ENCODE measurements around the gene INO80D. TPM values are rescaled to one million over a fixed set of nuclear protein-coding genes. Genes with fewer than 3 reads are reported as not detected.
"Not testable (repeated sequence)": the region's sequence is repeated elsewhere in the genome, so short reads cannot be mapped to it uniquely, and the experiment has no call there.

The INO80D gene
- total and polyA plus RNA-seq, 2 of the 8 experiments (the other 6 are each of a cell fraction or from before 2014, with no cell fraction given) = 6.2 to 37.4 TPM

- H3K4ac ChIP-seq (replicated peaks; ENCODE audit: insufficient read length, low read depth, low read length); H3K36me3 ChIP-seq (ENCODE audit: control insufficient read depth in 2 of 4, insufficient read depth in 4 of 4, low read length in 3 of 4); H3K27ac ChIP-seq (ENCODE audit: low read depth, low read length); H3K9ac ChIP-seq (replicated peaks in 1 of 4; ENCODE audit: extremely low read depth in 1 of 4, low read depth in 3 of 4, low read length in 3 of 4); H4K91ac ChIP-seq (replicated peaks; ENCODE audit: insufficient read length, low read length); H2AK5ac ChIP-seq (ENCODE audit: low read depth, low read length); H3K23me2 ChIP-seq (ENCODE audit: low read depth, low read length); H2AFZ ChIP-seq (ENCODE audit: low read length); H3K79me2 ChIP-seq (ENCODE audit: control insufficient read depth in 1 of 2, insufficient read depth in 2 of 2, low read length in 2 of 2); H3K27me3 ChIP-seq (replicated peaks in 1 of 4; ENCODE audit: control insufficient read depth in 3 of 4, extremely low read depth in 1 of 4, insufficient read depth in 3 of 4, low read length in 3 of 4); H3K4me1 ChIP-seq (replicated peaks in 1 of 4; ENCODE audit: control insufficient read depth in 3 of 4, insufficient read depth in 4 of 4, low read length in 3 of 4); H3K14ac ChIP-seq (ENCODE audit: insufficient read length); H2BK20ac ChIP-seq (ENCODE audit: low read length); H3K18ac ChIP-seq (ENCODE audit: extremely low read depth, low read length); H2BK5ac ChIP-seq (ENCODE audit: low read depth, low read length); H3K4me2 ChIP-seq (ENCODE audit: insufficient read depth in 1 of 2, low read depth in 2 of 2, low read length in 2 of 2); H4K20me1 ChIP-seq (replicated peaks in 1 of 2; ENCODE audit: control insufficient read depth in 1 of 2, insufficient read depth in 2 of 2, low read length in 2 of 2); H3K56ac ChIP-seq (replicated peaks; ENCODE audit: insufficient read length, low read depth, low read length); H3K4me3 ChIP-seq (ENCODE audit: extremely low read depth in 1 of 4, insufficient read depth in 2 of 4, low read depth in 3 of 4, low read length in 4 of 4); H2BK15ac ChIP-seq (ENCODE audit: low read length); FAIRE-seq; H2BK12ac ChIP-seq (ENCODE audit: low read depth, low read length); H3K9me3 ChIP-seq (ENCODE audit: insufficient read depth in 2 of 2, low read depth in 1 of 2, low read length in 1 of 2); H3K23ac ChIP-seq (ENCODE audit: insufficient read length); H4K5ac ChIP-seq (ENCODE audit: insufficient read length, low read depth, low read length); H2BK120ac ChIP-seq (replicated peaks; ENCODE audit: low read depth, low read length); H3K79me1 ChIP-seq (ENCODE audit: low read depth, low read length): not testable (repeated sequence)
- peak overlapping the region; percentile 25; the same call in 1 of the 2 replicates for H4K8ac ChIP-seq (ENCODE audit: extremely low read depth, insufficient read depth, low read length)
- ChIA-PET POLR2A (ENCODE audit: partially characterized antibody) (interaction anchor here (0.6 kb wide), 2 partner anchors 9 to 1983 kb away, joined by 3 read pairs; no protein-coding TSS in a partner anchor), CTCF (ENCODE audit: partially characterized antibody) (interaction anchor here (0.6 to 1.6 kb wide), 4 partner anchors 10 to 1276 kb away, joined by 3 to 8 read pairs (median 4); no protein-coding TSS in a partner anchor)
- WGBS, 2 experiments (ENCODE audit: extremely low coverage in 1 of 2, insufficient coverage in 1 of 2, insufficient read length in 1 of 2, insufficient replicate concordance in 2 of 2, low coverage in 1 of 2, low lambda C conversion rate in 2 of 2, missing lambda C conversion rate in 1 of 2) = 89% methylated on average over 19 of the region's 39 CpGs; no CpG with 5 or more reads in 1 of the 2 experiments
- peak in 1 of 2 experiments; percentile 52 for DNase-seq (ENCODE audit: low read depth in 1 of 2, low spot score in 2 of 2)
These were observed 108.9 kb downstream of the INO80D start for GRCh38 chr2:205976934-205977659.

Measured in H1 (cell line).